C4-2B (cell line): ENCODE measurements around the gene MAGI2.

ENCODE experiments used
- ZFX ChIP-seq: fragments of 450-650 bp; IDR thresholded peaks from 2 replicates; pipeline ENCODE4 v1.6.1; 2017
- TF ChIP-seq, protein P1 (sequence below): fragments of 450-650 bp; conservative IDR thresholded peaks from 2 replicates; pipeline ENCODE4 v1.5.1; 2017; ENCODE audit warnings: mild to moderate bottlenecking

DNA sequence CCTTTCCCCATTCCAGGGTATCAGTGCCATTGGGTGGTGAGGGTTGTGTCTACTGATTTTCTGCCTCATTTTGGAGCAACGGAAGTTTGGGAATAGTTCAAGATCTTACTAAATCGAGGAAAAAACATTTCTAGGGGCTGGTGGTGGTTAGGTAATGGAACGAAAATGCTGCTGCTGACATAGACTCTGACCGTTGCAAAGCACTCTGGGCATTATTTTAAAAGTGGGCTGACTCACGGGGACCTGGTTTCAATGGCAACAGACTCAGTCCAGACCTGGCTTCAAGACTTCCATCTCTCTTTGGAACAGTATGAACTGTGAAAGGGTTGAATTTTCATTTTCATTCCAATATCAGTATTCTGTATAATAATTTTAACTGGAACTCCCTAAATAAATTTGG, 1370.9 kb downstream of the MAGI2 start:
- TF ChIP-seq, protein P1, sequence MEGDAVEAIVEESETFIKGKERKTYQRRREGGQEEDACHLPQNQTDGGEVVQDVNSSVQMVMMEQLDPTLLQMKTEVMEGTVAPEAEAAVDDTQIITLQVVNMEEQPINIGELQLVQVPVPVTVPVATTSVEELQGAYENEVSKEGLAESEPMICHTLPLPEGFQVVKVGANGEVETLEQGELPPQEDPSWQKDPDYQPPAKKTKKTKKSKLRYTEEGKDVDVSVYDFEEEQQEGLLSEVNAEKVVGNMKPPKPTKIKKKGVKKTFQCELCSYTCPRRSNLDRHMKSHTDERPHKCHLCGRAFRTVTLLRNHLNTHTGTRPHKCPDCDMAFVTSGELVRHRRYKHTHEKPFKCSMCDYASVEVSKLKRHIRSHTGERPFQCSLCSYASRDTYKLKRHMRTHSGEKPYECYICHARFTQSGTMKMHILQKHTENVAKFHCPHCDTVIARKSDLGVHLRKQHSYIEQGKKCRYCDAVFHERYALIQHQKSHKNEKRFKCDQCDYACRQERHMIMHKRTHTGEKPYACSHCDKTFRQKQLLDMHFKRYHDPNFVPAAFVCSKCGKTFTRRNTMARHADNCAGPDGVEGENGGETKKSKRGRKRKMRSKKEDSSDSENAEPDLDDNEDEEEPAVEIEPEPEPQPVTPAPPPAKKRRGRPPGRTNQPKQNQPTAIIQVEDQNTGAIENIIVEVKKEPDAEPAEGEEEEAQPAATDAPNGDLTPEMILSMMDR = no peak
- no peak for TF ChIP-seq ZFX
